ENCODE data around the gene PRSS48. TPM values are rescaled to one million over a fixed set of nuclear protein-coding genes. Genes with fewer than 3 reads are reported as not detected.

Gene PRSS48
- total and polyA plus RNA-seq, 4 donors, result 0.64 TPM; not detected in 3

- TF ChIP-seq HNF4A (conservative IDR thresholded peaks at IDR 0.05), result no peak
- no peak for TF ChIP-seq FOXA1 (IDR thresholded peaks at IDR 0.05)
- no peak for TF ChIP-seq HNF4G (IDR thresholded peaks at IDR 0.05)
- no peak for TF ChIP-seq NR2F2 (IDR thresholded peaks at IDR 0.05)
- no peak for TF ChIP-seq JUND (IDR thresholded peaks at IDR 0.05)
- TF ChIP-seq SP1 (IDR thresholded peaks at IDR 0.05), result no peak
- TF ChIP-seq ATF3 (IDR thresholded peaks at IDR 0.05), result no peak
- no peak for TF ChIP-seq TAF1 (conservative IDR thresholded peaks at IDR 0.05)
- TF ChIP-seq ZBTB33 (IDR thresholded peaks at IDR 0.05), result no peak
- no peak for TF ChIP-seq RXRA (IDR thresholded peaks at IDR 0.05)
- TF ChIP-seq EGR1 (IDR thresholded peaks at IDR 0.05; ENCODE audit: low read depth in 2 of 2), result no peak
- no peak for TF ChIP-seq MAX (IDR thresholded peaks at IDR 0.05)
- TF ChIP-seq YY1 (IDR thresholded peaks at IDR 0.05), result no peak
- no peak for TF ChIP-seq CTCF (IDR thresholded peaks at IDR 0.05; ENCODE audit: low read depth, low read length, missing input control)
- Histone ChIP-seq H3K9ac (ENCODE audit: low read depth in 1 of 2, low read length in 2 of 2) (no peak overlapping the region), H3K36me3 (ENCODE audit: control insufficient read depth in 4 of 4, insufficient read depth in 3 of 4, low read depth in 1 of 4, low read length in 3 of 4) (no peaks in the 10 kb centered on the region), H3K27me3 (ENCODE audit: control insufficient read depth in 4 of 4, insufficient read depth in 4 of 4, low read length in 3 of 4) (no peaks in the 10 kb centered on the region), H3K4me1 (ENCODE audit: control insufficient read depth in 4 of 4, insufficient read depth in 4 of 4, low read length in 3 of 4) (no peaks in the 10 kb centered on the region), H3K27ac (ENCODE audit: low read depth in 1 of 2, low read length in 2 of 2) (no peak overlapping the region), H3K4me3 (ENCODE audit: low read depth in 1 of 3, low read length in 3 of 3) (no peak overlapping the region), H3K9me3 (ENCODE audit: control insufficient read depth in 4 of 4, low read length in 3 of 4) (no peaks in the 10 kb centered on the region)
- DNase-seq (ENCODE audit: low spot score), result no peak
- 74% methylated on average over 4 of the region's 4 CpGs for WGBS
These were observed 25.5 kb downstream of the PRSS48 start for GRCh38 chr4:151302432-151302831.

GRCh38 chr4:151304226-151304625 is 27.3 kb downstream of the PRSS48 start:
- no peak overlapping the region for H3K4me3 ChIP-seq (ENCODE audit: low read depth in 1 of 3, low read length in 3 of 3)
- H3K36me3 ChIP-seq (ENCODE audit: control insufficient read depth in 4 of 4, insufficient read depth in 3 of 4, low read depth in 1 of 4, low read length in 3 of 4), result no peaks in the 10 kb centered on the region
- no peaks in the 10 kb centered on the region for H3K9me3 ChIP-seq (ENCODE audit: control insufficient read depth in 4 of 4, low read length in 3 of 4)
- TF ChIP-seq TAF1 (conservative IDR thresholded peaks at IDR 0.05), result no peak
- TF ChIP-seq EGR1 (IDR thresholded peaks at IDR 0.05; ENCODE audit: low read depth in 2 of 2), result no peak
- no peak for TF ChIP-seq FOXA1 (IDR thresholded peaks at IDR 0.05)
- no peak for TF ChIP-seq NR2F2 (IDR thresholded peaks at IDR 0.05)
- no peaks in the 10 kb centered on the region for H3K4me1 ChIP-seq (ENCODE audit: control insufficient read depth in 4 of 4, insufficient read depth in 4 of 4, low read length in 3 of 4)
- no peaks in the 10 kb centered on the region for H3K27me3 ChIP-seq (ENCODE audit: control insufficient read depth in 4 of 4, insufficient read depth in 4 of 4, low read length in 3 of 4)
- no peak overlapping the region for H3K9ac ChIP-seq (ENCODE audit: low read depth in 1 of 2, low read length in 2 of 2)
- H3K27ac ChIP-seq (ENCODE audit: low read depth in 1 of 2, low read length in 2 of 2), result no peak overlapping the region
- DNase-seq (ENCODE audit: low spot score), result no peak

- H3K9ac ChIP-seq (ENCODE audit: low read depth in 1 of 2, low read length in 2 of 2), result no peak overlapping the region
- H3K27ac ChIP-seq (ENCODE audit: low read depth in 1 of 2, low read length in 2 of 2), result no peak overlapping the region
- no peaks in the 10 kb centered on the region for H3K9me3 ChIP-seq (ENCODE audit: control insufficient read depth in 4 of 4, low read length in 3 of 4)
- H3K27me3 ChIP-seq (ENCODE audit: control insufficient read depth in 4 of 4, insufficient read depth in 4 of 4, low read length in 3 of 4), result no peaks in the 10 kb centered on the region
- no peak overlapping the region for H3K4me3 ChIP-seq (ENCODE audit: low read depth in 1 of 3, low read length in 3 of 3)
- TF ChIP-seq MAX (IDR thresholded peaks at IDR 0.05), result no peak
- H3K4me1 ChIP-seq (ENCODE audit: control insufficient read depth in 4 of 4, insufficient read depth in 4 of 4, low read length in 3 of 4), result no peaks in the 10 kb centered on the region
- DNase-seq (ENCODE audit: low spot score), result no peak
- H3K36me3 ChIP-seq (ENCODE audit: control insufficient read depth in 4 of 4, insufficient read depth in 3 of 4, low read depth in 1 of 4, low read length in 3 of 4), result no peaks in the 10 kb centered on the region
These were observed 27.8 kb downstream of the PRSS48 start for GRCh38 chr4:151304755-151305154.

Measured in liver (tissue), 9 donors.